IMR-90 (cell line): ENCODE data around the gene DYNC2H1. TPM values are rescaled to one million over a fixed set of nuclear protein-coding genes. Genes with fewer than 3 reads are reported as not detected.

Source experiments
- ATAC-seq: fragments of 200-7000 bp; cut with Tn5 transposase; 2 replicates; pipeline ENCODE4 v1.9.1; 2020; ENCODE audit warnings: low read depth, mild to moderate bottlenecking, moderate library complexity
- BruUV-seq: library from RNA; stranded (reverse); fragments of 400-500 nt; replicated peaks from 2 replicates; lab custom pipeline; 2021; lab: Mats Ljungman, UMichigan
- CTCF ChIA-PET: fragments of 300-600 bp; formaldehyde crosslinking; extraction: SDS; loops from one replicate; lab custom pipeline; 2021; ENCODE audit warnings: antibody characterized with exemption; lab: Yijun Ruan, JAX
- POLR2A ChIA-PET: fragments of 300-600 bp; sonication (Branson Sonifier 250); formaldehyde crosslinking; loops from one replicate; lab custom pipeline; 2022; ENCODE audit warnings: antibody characterized with exemption; ENCODE audit not compliant: unreplicated experiment; lab: Charles Lee
- DNase-seq: peaks from one replicate; pipeline ENCODE4 v3.0.0; 2013
- H2AFZ ChIP-seq: replicated peaks from 2 replicates; pipeline ENCODE3; 2013; ENCODE audit warnings: low read length, mild to moderate bottlenecking; ENCODE audit not compliant: poor library complexity
- H2AK5ac ChIP-seq: 2 replicates; pipeline ENCODE4 v1.6.1; 2013; ENCODE audit warnings: low read depth, low read length, inconsistent platforms
- H2AK9ac ChIP-seq: replicated peaks from 2 replicates; pipeline ENCODE3; 2013; ENCODE audit warnings: mild to moderate bottlenecking, low read depth, low read length, moderate library complexity; ENCODE audit not compliant: poor library complexity
- H2BK120ac ChIP-seq: 2 replicates; pipeline ENCODE4 v1.6.1; 2013; ENCODE audit warnings: low read depth, low read length, inconsistent platforms
- H2BK15ac ChIP-seq: 3 replicates; pipeline ENCODE4 v1.6.1; 2013; ENCODE audit warnings: low read depth, low read length, inconsistent platforms
- H2BK20ac ChIP-seq: 2 replicates; pipeline ENCODE4 v1.6.1; 2013; ENCODE audit warnings: low read depth, mild to moderate bottlenecking, inconsistent platforms, low read length, moderate library complexity
- H2BK5ac ChIP-seq: 2 replicates; pipeline ENCODE4 v1.6.1; 2013; ENCODE audit warnings: mild to moderate bottlenecking, low read depth, low read length, inconsistent platforms; ENCODE audit not compliant: poor library complexity, severe bottlenecking
- H3K14ac ChIP-seq: replicated peaks from 2 replicates; pipeline ENCODE4 v1.6.1; 2013; ENCODE audit warnings: low read depth, low read length, inconsistent platforms
- H3K18ac ChIP-seq: 2 replicates; pipeline ENCODE4 v1.6.1; 2013; ENCODE audit warnings: low read depth, low read length, control low read depth
- H3K23ac ChIP-seq: 2 replicates; pipeline ENCODE4 v1.6.1; 2013; ENCODE audit warnings: low read depth, low read length, inconsistent platforms
- H3K27ac ChIP-seq: 2 replicates; pipeline ENCODE4 v1.5.1; 2013; ENCODE audit warnings: mild to moderate bottlenecking, control low read depth, low read length; ENCODE audit not compliant: insufficient read depth
- H3K27me3 ChIP-seq: 2 replicates; pipeline ENCODE4 v1.6.1; 2013; ENCODE audit warnings: low read length; ENCODE audit not compliant: control insufficient read depth, insufficient read depth
- H3K36me3 ChIP-seq: 2 replicates; pipeline ENCODE4 v1.6.1; 2013; ENCODE audit warnings: low read length, mixed read lengths; ENCODE audit not compliant: control insufficient read depth, insufficient read depth
- H3K4ac ChIP-seq: 2 replicates; pipeline ENCODE4 v1.6.1; 2013; ENCODE audit warnings: low read depth, low read length, inconsistent platforms
- H3K4me1 ChIP-seq: 2 replicates; pipeline ENCODE4 v1.6.1; 2013; ENCODE audit warnings: low read length, mixed read lengths; ENCODE audit not compliant: control insufficient read depth, insufficient read depth
- H3K4me2 ChIP-seq: 2 replicates; pipeline ENCODE4 v1.6.1; 2013; ENCODE audit warnings: low read depth, mild to moderate bottlenecking, control low read depth, low read length, moderate library complexity
- H3K4me3 ChIP-seq: 2 replicates; pipeline ENCODE4 v1.5.1; 2013; ENCODE audit warnings: low read depth, mild to moderate bottlenecking, control low read depth, low read length, moderate library complexity; ENCODE audit not compliant: insufficient read depth
- H3K56ac ChIP-seq: 2 replicates; pipeline ENCODE4 v1.6.1; 2013; ENCODE audit warnings: low read length, inconsistent platforms; ENCODE audit not compliant: insufficient read depth; ENCODE audit errors: extremely low read depth
- H3K79me1 ChIP-seq, 2 experiments: 2 replicates each; pipeline ENCODE4 v1.6.1; 2013; ENCODE audit warnings: low read length in 2 of 2, inconsistent platforms in 1 of 2, low read depth in 1 of 2
- H3K9ac ChIP-seq: 2 replicates; pipeline ENCODE4 v1.6.1; 2013; ENCODE audit warnings: low read depth, low read length, control low read depth
- H3K9me1 ChIP-seq: 2 replicates; pipeline ENCODE4 v1.6.1; 2013; ENCODE audit warnings: low read length, inconsistent platforms; ENCODE audit not compliant: insufficient read depth
- H3K9me3 ChIP-seq: 2 replicates; pipeline ENCODE4 v1.6.1; 2013; ENCODE audit warnings: low read length; ENCODE audit not compliant: control insufficient read depth, insufficient read depth
- H4K20me1 ChIP-seq: 2 replicates; pipeline ENCODE4 v1.6.1; 2013; ENCODE audit warnings: low read length, inconsistent platforms; ENCODE audit not compliant: insufficient read depth
- H4K5ac ChIP-seq: 2 replicates; pipeline ENCODE4 v1.6.1; 2013; ENCODE audit warnings: mild to moderate bottlenecking, low read depth, low read length, control low read depth
- H4K8ac ChIP-seq, 2 experiments: 2 replicates each; pipeline ENCODE4 v1.6.1; 2013; ENCODE audit warnings: low read depth in 2 of 2, low read length in 2 of 2, control low read depth in 1 of 2, inconsistent platforms in 1 of 2
- H4K91ac ChIP-seq: 2 replicates; pipeline ENCODE4 v1.6.1; 2013; ENCODE audit warnings: low read depth, low read length, inconsistent platforms; ENCODE audit not compliant: insufficient read depth
- BHLHE40 ChIP-seq: fragments of 150-350 bp; IDR thresholded peaks from 2 replicates; pipeline ENCODE4 v1.6.1; 2016; ENCODE audit warnings: mild to moderate bottlenecking, low read depth, low read length
- CEBPB ChIP-seq: IDR thresholded peaks from 2 replicates; pipeline ENCODE4 v1.6.1; 2012; ENCODE audit warnings: low read depth, low read length, improper control_type of control experiment
- CHD1 ChIP-seq: IDR thresholded peaks from 2 replicates; pipeline ENCODE4 v1.6.1; 2012; ENCODE audit warnings: low read depth, low read length, improper control_type of control experiment
- FOS ChIP-seq: fragments of 150-350 bp; IDR thresholded peaks from 2 replicates; pipeline ENCODE4 v1.6.1; 2016; ENCODE audit warnings: low read depth, low read length
- MAZ ChIP-seq: IDR thresholded peaks from 2 replicates; pipeline ENCODE4 v1.6.1; 2012; ENCODE audit warnings: low read depth, mild to moderate bottlenecking, low read length, improper control_type of control experiment, moderate library complexity, borderline replicate concordance
- NFE2L2 ChIP-seq: fragments of 150-350 bp; IDR thresholded peaks from 2 replicates; pipeline ENCODE4 v1.6.1; 2016; ENCODE audit warnings: low read depth, mild to moderate bottlenecking, low read length
- RAD21 ChIP-seq: IDR thresholded peaks from 2 replicates; pipeline ENCODE4 v1.6.1; 2012; ENCODE audit warnings: low read length, improper control_type of control experiment
- RCOR1 ChIP-seq: IDR thresholded peaks from 2 replicates; pipeline ENCODE4 v1.6.1; 2012; ENCODE audit warnings: mild to moderate bottlenecking, low read length, improper control_type of control experiment; ENCODE audit not compliant: insufficient replicate concordance
- RFX5 ChIP-seq: IDR thresholded peaks from 2 replicates; pipeline ENCODE4 v1.8.0; 2012; ENCODE audit warnings: low read depth, mild to moderate bottlenecking, low read length, moderate library complexity
- WGBS, 2 experiments: methylation state at CpG; one replicate each; pipeline versions ENCODE4 v1.1.5 to v1.1.7; 2013; ENCODE audit warnings: missing lambda C conversion rate in 2 of 2; ENCODE audit not compliant: insufficient read length in 1 of 2; ENCODE audit errors: extremely low coverage in 2 of 2; 5-methylcytosine and 5-hydroxymethylcytosine counted together
- dilution Hi-C: fragments of 300-500 bp; cut with HindIII; formaldehyde crosslinking; loops from one replicate; pipeline ENCODE4 v1.14.3; 2018; ENCODE audit warnings: low sequenced_read_pairs; ENCODE audit not compliant: unreplicated experiment
- in situ Hi-C: fragments of 300-500 bp; cut with MboI; formaldehyde crosslinking; loops from 3 replicates; pipeline ENCODE4 v1.14.3; 2019; ENCODE audit warnings: low sequenced_read_pairs, inconsistent platforms, mixed read lengths
- intact Hi-C: fragments of 100-400 bp; cut with micrococcal nuclease; formaldehyde crosslinking; loops from 2 replicates; pipeline ENCODE4 v1.10.0; 2022
- polyA plus RNA-seq, 3 experiments: library from polyadenylated mRNA; depleted of rRNA; stranded (reverse); fragments of >200 nt; gene quantifications; 2 replicates each; pipeline ENCODE4 v1.2.3, GENCODE V29; 2012; ENCODE audit warnings: low replicate concordance in 1 of 3
- total RNA-seq: library from RNA; depleted of rRNA; stranded (reverse); fragments of >200 nt; gene quantifications from 2 replicates; pipeline ENCODE4 v1.2.3, GENCODE V29; 2012
- TF ChIP-seq, protein P1 (sequence below): fragments of 150-350 bp; IDR thresholded peaks from 2 replicates; pipeline ENCODE4 v1.6.1; 2016; ENCODE audit warnings: low read depth, mild to moderate bottlenecking, low read length, moderate library complexity, borderline replicate concordance
- TF ChIP-seq, protein P2 (sequence below): conservative IDR thresholded peaks from 2 replicates; pipeline ENCODE4 v1.5.1; 2012; ENCODE audit warnings: mild to moderate bottlenecking, low read depth, low read length, improper control_type of control experiment
- TF ChIP-seq, protein P3 (sequence below): fragments of 150-350 bp; IDR thresholded peaks from 2 replicates; pipeline ENCODE4 v1.6.1; 2017; ENCODE audit warnings: mild to moderate bottlenecking, antibody characterized with exemption, low read length, low read depth

The DYNC2H1 gene
- total and polyA plus RNA-seq, 2 of the 4 experiments (the other 2 are of a cell fraction) = 5.7 to 21.0 TPM

DNA sequence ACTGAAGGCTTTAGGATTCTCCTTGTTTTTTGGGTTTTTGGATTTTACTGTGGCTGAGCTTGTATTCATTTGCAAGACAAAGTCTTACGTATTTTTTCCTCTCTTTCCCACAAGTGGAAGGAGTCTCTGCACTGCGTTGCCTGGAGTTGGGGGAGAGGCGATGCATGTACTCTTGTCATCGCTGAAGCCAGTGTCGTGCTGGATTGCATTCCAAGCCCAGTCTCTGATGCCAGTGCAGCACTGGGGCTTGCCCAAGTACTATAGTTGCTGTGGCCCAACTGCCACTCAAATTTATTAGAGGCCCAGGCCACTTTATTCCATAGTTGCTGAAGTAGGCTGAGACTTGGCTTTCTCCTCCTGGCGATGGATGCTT, 230.2 kb downstream of the DYNC2H1 start (continued):
- TF ChIP-seq MAZ = no peak
- TF ChIP-seq RAD21 = no peak
- TF ChIP-seq, protein P1, sequence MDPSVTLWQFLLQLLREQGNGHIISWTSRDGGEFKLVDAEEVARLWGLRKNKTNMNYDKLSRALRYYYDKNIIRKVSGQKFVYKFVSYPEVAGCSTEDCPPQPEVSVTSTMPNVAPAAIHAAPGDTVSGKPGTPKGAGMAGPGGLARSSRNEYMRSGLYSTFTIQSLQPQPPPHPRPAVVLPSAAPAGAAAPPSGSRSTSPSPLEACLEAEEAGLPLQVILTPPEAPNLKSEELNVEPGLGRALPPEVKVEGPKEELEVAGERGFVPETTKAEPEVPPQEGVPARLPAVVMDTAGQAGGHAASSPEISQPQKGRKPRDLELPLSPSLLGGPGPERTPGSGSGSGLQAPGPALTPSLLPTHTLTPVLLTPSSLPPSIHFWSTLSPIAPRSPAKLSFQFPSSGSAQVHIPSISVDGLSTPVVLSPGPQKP = no peak
- no peak for TF ChIP-seq FOS
- no peak for TF ChIP-seq CEBPB

DNA sequence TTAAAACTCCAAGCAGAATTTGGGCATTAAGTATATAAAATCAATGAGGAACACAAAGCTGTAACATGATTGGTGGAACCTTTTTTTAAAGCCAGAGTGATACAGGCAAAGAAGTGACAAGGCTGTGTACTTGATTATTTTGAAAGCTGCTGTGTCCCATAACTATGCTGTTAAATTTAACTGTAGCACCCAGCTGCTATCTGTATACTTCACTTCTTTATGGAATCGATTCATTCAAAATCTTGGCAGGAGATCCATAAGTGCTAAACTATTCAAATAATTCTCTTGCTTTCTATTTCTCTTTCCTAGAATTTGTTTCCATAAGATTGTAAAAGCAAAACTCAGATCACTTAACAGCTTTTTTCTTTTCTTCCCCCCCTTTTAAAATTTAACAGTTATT, 231.7 kb downstream of the DYNC2H1 start:
- BruUV-seq = no TSS peak
- H2AK9ac ChIP-seq = no peak overlapping the region

More for the DNA sequence above, 231.7 kb downstream of the DYNC2H1 start:
- no peak overlapping the region for H2BK5ac ChIP-seq
- no peak overlapping the region for H3K23ac ChIP-seq
- DNase-seq (no peak), ATAC-seq (no peak; the same call in 1 of the 2 replicates)
- H2AK5ac ChIP-seq = no peak overlapping the region
- no peak overlapping the region for H3K9ac ChIP-seq
- intact Hi-C loops = no loop called here
- no peak overlapping the region for H3K18ac ChIP-seq
- no peak overlapping the region for H2BK120ac ChIP-seq
- no peak overlapping the region for H2BK15ac ChIP-seq
- H3K4me1 ChIP-seq = no peaks in the 10 kb centered on the region
- no peaks in the 10 kb centered on the region for H3K27me3 ChIP-seq
- no CpG with 5 or more reads among the region's 1 CpG for WGBS, 2 experiments
- no peak overlapping the region for H2BK20ac ChIP-seq
- H4K5ac ChIP-seq = no peak overlapping the region
- no peak overlapping the region for H3K4me3 ChIP-seq
- no peak overlapping the region for H2AFZ ChIP-seq
- H4K91ac ChIP-seq = no peak overlapping the region
- H3K9me1 ChIP-seq = no peaks in the 10 kb centered on the region
- no peak overlapping the region for H3K14ac ChIP-seq
- in situ Hi-C loops = no loop called here
- dilution Hi-C loops = no loop called here
- no peak overlapping the region for H3K56ac ChIP-seq
- no peaks in the 10 kb centered on the region for H4K20me1 ChIP-seq
- peaks cover 2% of the 10 kb centered on the region; the same call in 1 of the 2 replicates for H3K36me3 ChIP-seq
- H3K79me1 ChIP-seq = no peaks in the 10 kb centered on the region
- H3K27ac ChIP-seq = no peak overlapping the region
- POLR2A ChIA-PET = no interaction called here
- no peaks in the 10 kb centered on the region for H3K9me3 ChIP-seq
- CTCF ChIA-PET = no interaction called here
- no peak overlapping the region for H3K4me2 ChIP-seq
- H4K8ac ChIP-seq = no peak overlapping the region
- H3K4ac ChIP-seq = no peak overlapping the region
- TF ChIP-seq, protein P2, sequence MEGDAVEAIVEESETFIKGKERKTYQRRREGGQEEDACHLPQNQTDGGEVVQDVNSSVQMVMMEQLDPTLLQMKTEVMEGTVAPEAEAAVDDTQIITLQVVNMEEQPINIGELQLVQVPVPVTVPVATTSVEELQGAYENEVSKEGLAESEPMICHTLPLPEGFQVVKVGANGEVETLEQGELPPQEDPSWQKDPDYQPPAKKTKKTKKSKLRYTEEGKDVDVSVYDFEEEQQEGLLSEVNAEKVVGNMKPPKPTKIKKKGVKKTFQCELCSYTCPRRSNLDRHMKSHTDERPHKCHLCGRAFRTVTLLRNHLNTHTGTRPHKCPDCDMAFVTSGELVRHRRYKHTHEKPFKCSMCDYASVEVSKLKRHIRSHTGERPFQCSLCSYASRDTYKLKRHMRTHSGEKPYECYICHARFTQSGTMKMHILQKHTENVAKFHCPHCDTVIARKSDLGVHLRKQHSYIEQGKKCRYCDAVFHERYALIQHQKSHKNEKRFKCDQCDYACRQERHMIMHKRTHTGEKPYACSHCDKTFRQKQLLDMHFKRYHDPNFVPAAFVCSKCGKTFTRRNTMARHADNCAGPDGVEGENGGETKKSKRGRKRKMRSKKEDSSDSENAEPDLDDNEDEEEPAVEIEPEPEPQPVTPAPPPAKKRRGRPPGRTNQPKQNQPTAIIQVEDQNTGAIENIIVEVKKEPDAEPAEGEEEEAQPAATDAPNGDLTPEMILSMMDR = no peak
- TF ChIP-seq, protein P3, sequence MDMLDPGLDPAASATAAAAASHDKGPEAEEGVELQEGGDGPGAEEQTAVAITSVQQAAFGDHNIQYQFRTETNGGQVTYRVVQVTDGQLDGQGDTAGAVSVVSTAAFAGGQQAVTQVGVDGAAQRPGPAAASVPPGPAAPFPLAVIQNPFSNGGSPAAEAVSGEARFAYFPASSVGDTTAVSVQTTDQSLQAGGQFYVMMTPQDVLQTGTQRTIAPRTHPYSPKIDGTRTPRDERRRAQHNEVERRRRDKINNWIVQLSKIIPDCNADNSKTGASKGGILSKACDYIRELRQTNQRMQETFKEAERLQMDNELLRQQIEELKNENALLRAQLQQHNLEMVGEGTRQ = no peak
- TF ChIP-seq CHD1 (no peak), RAD21 (no peak), RCOR1 (no peak), RFX5 (no peak), CEBPB (no peak), FOS (no peak), NFE2L2 (no peak), BHLHE40 (no peak)
